H1 (cell line): ENCODE data around the gene NDUFV1. TPM values are rescaled to one million over a fixed set of nuclear protein-coding genes. Genes with fewer than 3 reads are reported as not detected.

Experiments used
- CTCF ChIA-PET: fragments of 300-600 bp; sonication (Branson Sonifier 250); formaldehyde crosslinking; loops from one replicate; lab custom pipeline; 2021; ENCODE audit not compliant: partially characterized antibody; lab: Charles Lee
- POLR2A ChIA-PET: fragments of 300-600 bp; sonication (Branson Sonifier 250); formaldehyde crosslinking; loops from one replicate; lab custom pipeline; 2021; ENCODE audit warnings: inconsistent platforms; ENCODE audit not compliant: partially characterized antibody; lab: Charles Lee
- DNase-seq, 2 experiments: peaks; one replicate each; pipeline versions ENCODE4 v3.0.0 to v3.0.0-alpha.2; 2010 to 2022; ENCODE audit warnings: low spot score in 2 of 2, low read depth in 1 of 2, mixed read lengths in 1 of 2
- FAIRE-seq: peaks from 2 replicates; lab custom pipeline; 2011; peaks lifted over from hg19 to GRCh38; lab: Jason Lieb, UNC
- H2AFZ ChIP-seq: 2 replicates; pipeline ENCODE4 v1.8.1; 2012; ENCODE audit warnings: low read length, inconsistent platforms
- H2AK5ac ChIP-seq: 2 replicates; pipeline ENCODE4 v1.6.1; 2013; ENCODE audit warnings: low read depth, low read length
- H2BK120ac ChIP-seq: replicated peaks from 2 replicates; pipeline ENCODE3; 2013; ENCODE audit warnings: low read depth, low read length, inconsistent platforms
- H2BK12ac ChIP-seq: 2 replicates; pipeline ENCODE4 v1.6.1; 2013; ENCODE audit warnings: low read depth, low read length
- H2BK15ac ChIP-seq: 2 replicates; pipeline ENCODE4 v1.6.1; 2013; ENCODE audit warnings: low read length
- H2BK20ac ChIP-seq: 2 replicates; pipeline ENCODE4 v1.6.1; 2013; ENCODE audit warnings: low read length
- H2BK5ac ChIP-seq: 2 replicates; pipeline ENCODE4 v1.6.1; 2013; ENCODE audit warnings: low read depth, low read length
- H3K14ac ChIP-seq: 2 replicates; pipeline ENCODE4 v1.6.1; 2013; ENCODE audit warnings: inconsistent platforms; ENCODE audit not compliant: insufficient read length
- H3K18ac ChIP-seq: 2 replicates; pipeline ENCODE4 v1.6.1; 2013; ENCODE audit warnings: low read length; ENCODE audit errors: extremely low read depth
- H3K23ac ChIP-seq: 2 replicates; pipeline ENCODE4 v1.6.1; 2013; ENCODE audit warnings: inconsistent platforms; ENCODE audit not compliant: insufficient read length
- H3K23me2 ChIP-seq: 2 replicates; pipeline ENCODE4 v1.6.1; 2013; ENCODE audit warnings: low read depth, low read length
- H3K27ac ChIP-seq: 2 replicates; pipeline ENCODE4 v1.6.1; 2011; ENCODE audit warnings: low read depth, low read length, inconsistent platforms
- H3K27me3 ChIP-seq, 4 experiments: replicated peaks in 1 of 4; 1 replicate in 1 of 4; 2 replicates in 3 of 4; pipeline versions ENCODE4 v1.6.1 to v1.8.1; 2011 to 2013; ENCODE audit warnings: low read length in 3 of 4, mild to moderate bottlenecking in 3 of 4, inconsistent platforms in 2 of 4, mixed read lengths in 2 of 4, moderate library complexity in 1 of 4; ENCODE audit not compliant: control insufficient read depth in 3 of 4, insufficient read depth in 3 of 4; ENCODE audit errors: extremely low read depth in 1 of 4
- H3K36me3 ChIP-seq, 4 experiments: 2 replicates each; pipeline versions ENCODE4 v1.6.1 to v1.8.1; 2011 to 2013; ENCODE audit warnings: mild to moderate bottlenecking in 4 of 4, low read length in 3 of 4, moderate library complexity in 2 of 4, control low read depth in 1 of 4, inconsistent platforms in 1 of 4; ENCODE audit not compliant: insufficient read depth in 4 of 4, control insufficient read depth in 2 of 4
- H3K4ac ChIP-seq: replicated peaks from 2 replicates; pipeline ENCODE3; 2013; ENCODE audit warnings: low read length, low read depth, mixed read lengths, inconsistent platforms; ENCODE audit not compliant: insufficient read length
- H3K4me1 ChIP-seq, 4 experiments: replicated peaks in 1 of 4; 1 replicate in 1 of 4; 2 replicates in 3 of 4; pipeline versions ENCODE4 v1.6.1 to v1.8.1; 2011 to 2013; ENCODE audit warnings: low read length in 3 of 4, inconsistent platforms in 2 of 4, mixed read lengths in 1 of 4; ENCODE audit not compliant: insufficient read depth in 4 of 4, control insufficient read depth in 3 of 4
- H3K4me2 ChIP-seq, 2 experiments: 2 replicates each; pipeline versions ENCODE4 v1.6.1 to v1.8.1; 2011 to 2013; ENCODE audit warnings: low read depth in 2 of 2, low read length in 2 of 2, control low read depth in 1 of 2, inconsistent platforms in 1 of 2, mild to moderate bottlenecking in 1 of 2; ENCODE audit not compliant: insufficient read depth in 1 of 2
- H3K4me3 ChIP-seq, 4 experiments: fragments of 200-600, 300-600 bp in 1 of 4; sonication (generic), shearing (Covaris generic), sonication (Bioruptor Twin) in 1 of 4; 2 replicates each; pipeline versions ENCODE4 v1.5.1 to v1.8.1; 2011 to 2016; ENCODE audit warnings: low read length in 4 of 4, low read depth in 3 of 4, control low read depth in 2 of 4, inconsistent platforms in 2 of 4, mild to moderate bottlenecking in 2 of 4, mixed read lengths in 1 of 4, moderate library complexity in 1 of 4; ENCODE audit not compliant: insufficient read depth in 2 of 4; ENCODE audit errors: extremely low read depth in 1 of 4
- H3K56ac ChIP-seq: replicated peaks from 2 replicates; pipeline ENCODE3; 2013; ENCODE audit warnings: low read depth, mild to moderate bottlenecking, mixed read lengths, low read length, inconsistent platforms; ENCODE audit not compliant: insufficient read length
- H3K79me1 ChIP-seq: 2 replicates; pipeline ENCODE4 v1.6.1; 2013; ENCODE audit warnings: low read depth, low read length, control low read depth
- H3K79me2 ChIP-seq, 2 experiments: 2 replicates each; pipeline versions ENCODE4 v1.6.1 to v1.8.1; 2012 to 2013; ENCODE audit warnings: low read length in 2 of 2, mild to moderate bottlenecking in 2 of 2, inconsistent platforms in 1 of 2; ENCODE audit not compliant: insufficient read depth in 2 of 2, control insufficient read depth in 1 of 2
- H3K9ac ChIP-seq, 4 experiments: replicated peaks in 1 of 4; 1 replicate in 1 of 4; 2 replicates in 3 of 4; pipeline versions ENCODE4 v1.6.1 to v1.8.1; 2011 to 2013; ENCODE audit warnings: low read depth in 3 of 4, low read length in 3 of 4, control low read depth in 2 of 4, mild to moderate bottlenecking in 2 of 4, moderate library complexity in 2 of 4, inconsistent platforms in 1 of 4; ENCODE audit errors: extremely low read depth in 1 of 4
- H3K9me3 ChIP-seq, 2 experiments: 2 replicates each; pipeline versions ENCODE4 v1.6.1 to v1.8.1; 2012 to 2013; ENCODE audit warnings: mild to moderate bottlenecking in 2 of 2, moderate library complexity in 2 of 2, control low read depth in 1 of 2, inconsistent platforms in 1 of 2, low read depth in 1 of 2, low read length in 1 of 2, mixed read lengths in 1 of 2; ENCODE audit not compliant: insufficient read depth in 2 of 2
- H4K20me1 ChIP-seq, 2 experiments: replicated peaks in 1 of 2; 2 replicates each; pipeline versions ENCODE3 to v1.8.1; 2011 to 2013; ENCODE audit warnings: inconsistent platforms in 2 of 2, low read length in 2 of 2, mild to moderate bottlenecking in 1 of 2; ENCODE audit not compliant: insufficient read depth in 2 of 2, control insufficient read depth in 1 of 2
- H4K5ac ChIP-seq: 2 replicates; pipeline ENCODE4 v1.6.1; 2013; ENCODE audit warnings: low read length, low read depth, mixed read lengths, inconsistent platforms; ENCODE audit not compliant: insufficient read length
- H4K8ac ChIP-seq: 2 replicates; pipeline ENCODE4 v1.8.0; 2013; ENCODE audit warnings: mild to moderate bottlenecking, moderate library complexity, low read length, inconsistent platforms; ENCODE audit not compliant: insufficient read depth; ENCODE audit errors: extremely low read depth
- H4K91ac ChIP-seq: replicated peaks from 2 replicates; pipeline ENCODE3; 2013; ENCODE audit warnings: low read length, mixed read lengths, inconsistent platforms; ENCODE audit not compliant: insufficient read length
- CBX8 ChIP-seq: fragments of 300-800, 300-1000 bp; sonication (generic); IDR thresholded peaks from 2 replicates; pipeline ENCODE4 v1.7.1; 2016; ENCODE audit warnings: low read depth, low read length, borderline replicate concordance
- CEBPB ChIP-seq: IDR thresholded peaks from 2 replicates; pipeline ENCODE4 v1.6.1; 2012; ENCODE audit warnings: low read depth, low read length
- EGR1 ChIP-seq: IDR thresholded peaks from 2 replicates; pipeline ENCODE4 v1.6.1; 2011; ENCODE audit warnings: low read depth, low read length, borderline replicate concordance
- TCF12 ChIP-seq: IDR thresholded peaks from 2 replicates; pipeline ENCODE4 v1.6.1; 2011; ENCODE audit warnings: low read depth, mild to moderate bottlenecking, low read length
- YY1 ChIP-seq: IDR thresholded peaks from 2 replicates; pipeline ENCODE4 v1.6.1; 2011; ENCODE audit warnings: low read depth, mild to moderate bottlenecking, low read length
- WGBS, 2 experiments: shearing (Covaris generic) in 1 of 2; methylation state at CpG; one replicate each; pipeline versions ENCODE4 v1.1.6 to v1.1.7; 2013 to 2015; ENCODE audit warnings: low lambda C conversion rate in 2 of 2, mixed read lengths in 2 of 2, inconsistent platforms in 1 of 2, low coverage in 1 of 2, missing lambda C conversion rate in 1 of 2; ENCODE audit not compliant: insufficient replicate concordance in 2 of 2, insufficient coverage in 1 of 2, insufficient read length in 1 of 2; ENCODE audit errors: extremely low coverage in 1 of 2, missing lambda C conversion rate in 1 of 2; 5-methylcytosine and 5-hydroxymethylcytosine counted together
- polyA plus RNA-seq, 7 experiments: library from polyadenylated mRNA; depleted of rRNA in 3 of 7; stranded (reverse) in 5 of 7; unstranded in 2 of 7; fragments of >200 nt in 5 of 7; fragments of 200-250 nt in 2 of 7; gene quantifications; 1 replicate in 5 of 7; 2 replicates in 1 of 7; 4 replicates in 1 of 7; pipeline versions ENCODE4 v1.2.1 to v1.2.3, GENCODE V29; 2011 to 2013; ENCODE audit warnings: missing spikeins in 2 of 7, mixed read lengths in 2 of 7
- total RNA-seq: library from RNA; stranded (reverse); fragmentation: NEBNext Ultra II Directional; extraction: Animal tissue kit (Norgen Biotek cat#: 25700); gene quantifications from 2 replicates; pipeline ENCODE4 v1.2.1, GENCODE V29; 2021
- TF ChIP-seq, protein P1 (sequence below): IDR thresholded peaks from 2 replicates; pipeline ENCODE4 v1.6.1; 2012; ENCODE audit warnings: inconsistent platforms
- TF ChIP-seq, protein P2 (sequence below): IDR thresholded peaks from 2 replicates; pipeline ENCODE4 v1.6.1; 2012; ENCODE audit warnings: inconsistent platforms

The NDUFV1 gene
- total and polyA plus RNA-seq, 2 of the 8 experiments (the other 6 are each of a cell fraction or from before 2014, with no cell fraction given) = 125 to 131 TPM

DNA sequence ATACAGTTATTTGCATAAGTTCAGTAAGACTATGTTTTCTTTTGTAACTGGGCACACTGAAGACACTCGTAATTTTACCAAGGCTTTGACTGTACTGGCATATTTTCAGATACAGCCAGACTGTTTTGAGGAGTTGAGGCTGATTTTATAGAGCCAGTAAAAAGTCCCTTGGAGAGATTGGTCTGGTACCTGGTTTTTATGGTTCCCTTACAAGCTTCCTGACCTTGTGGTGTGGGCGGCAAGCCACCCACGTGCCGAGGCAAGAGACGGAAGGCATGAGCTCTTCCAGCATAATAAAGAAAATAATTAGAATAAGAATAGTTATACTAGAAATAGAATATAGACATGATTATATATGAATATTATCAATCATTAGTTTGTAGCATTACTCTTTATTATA is 34.4 kb upstream of the NDUFV1 start:
- no peak overlapping the region for H2BK15ac ChIP-seq
- FAIRE-seq = no peak
- no peak overlapping the region for H3K9ac ChIP-seq
- no peak overlapping the region for H3K14ac ChIP-seq
- H2AFZ ChIP-seq = no peak overlapping the region
- no peaks in the 10 kb centered on the region for H3K79me2 ChIP-seq
- no peaks in the 10 kb centered on the region for H3K23me2 ChIP-seq
- POLR2A ChIA-PET = interaction anchor here (1.0 to 3.9 kb wide), 6 partner anchors 12 to 56 kb away, joined by 3 to 35 read pairs (median 4); partner anchors contain the start of gene GSTP1
- H3K27ac ChIP-seq = no peak overlapping the region
- H3K56ac ChIP-seq = no peak overlapping the region
- H2BK120ac ChIP-seq = no peak overlapping the region
- no peak overlapping the region for H2BK20ac ChIP-seq
- H4K91ac ChIP-seq = no peak overlapping the region
- H3K36me3 ChIP-seq = no peaks in the 10 kb centered on the region
- no peaks in the 10 kb centered on the region for H4K20me1 ChIP-seq
- H2BK5ac ChIP-seq = no peak overlapping the region
- no peak overlapping the region for H3K4ac ChIP-seq
- H3K27me3 ChIP-seq = no peaks in the 10 kb centered on the region; a peak in 1 of 7 replicates
- no peak overlapping the region for H4K8ac ChIP-seq
- TF ChIP-seq, protein P1, sequence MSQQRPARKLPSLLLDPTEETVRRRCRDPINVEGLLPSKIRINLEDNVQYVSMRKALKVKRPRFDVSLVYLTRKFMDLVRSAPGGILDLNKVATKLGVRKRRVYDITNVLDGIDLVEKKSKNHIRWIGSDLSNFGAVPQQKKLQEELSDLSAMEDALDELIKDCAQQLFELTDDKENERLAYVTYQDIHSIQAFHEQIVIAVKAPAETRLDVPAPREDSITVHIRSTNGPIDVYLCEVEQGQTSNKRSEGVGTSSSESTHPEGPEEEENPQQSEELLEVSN = peak; percentile 93
- TF ChIP-seq TCF12 (no peak), YY1 (no peak), EGR1 (peak; percentile 51; the same call in 1 of the 2 replicates), CEBPB (no peak), CBX8 (no peak)
- TF ChIP-seq, protein P2, sequence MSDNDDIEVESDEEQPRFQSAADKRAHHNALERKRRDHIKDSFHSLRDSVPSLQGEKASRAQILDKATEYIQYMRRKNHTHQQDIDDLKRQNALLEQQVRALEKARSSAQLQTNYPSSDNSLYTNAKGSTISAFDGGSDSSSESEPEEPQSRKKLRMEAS = peak; percentile 79
- TF ChIP-seq, all 59 proteins: peak for 3
- peaks cover 0 to 1% (median 0%) of the 10 kb centered on the region in 4 experiments; a peak in 1 of 7 replicates for H3K4me1 ChIP-seq
- CTCF ChIA-PET = interaction anchor here (0.8 to 10.9 kb wide), 24 partner anchors 11 to 221 kb away, joined by 3 to 97 read pairs (median 4); partner anchors contain the start of gene GSTP1
- H3K18ac ChIP-seq = no peak overlapping the region
- no peaks in the 10 kb centered on the region for H3K79me1 ChIP-seq
- no peak overlapping the region for H2BK12ac ChIP-seq
- 48% methylated on average over 5 of the region's 5 CpGs; no CpG with 5 or more reads in 1 of the 2 experiments for WGBS, 2 experiments
- no peak overlapping the region for H3K4me2 ChIP-seq
- no peak overlapping the region for H3K4me3 ChIP-seq
- H3K9me3 ChIP-seq = peaks cover 0 to 4% of the 10 kb centered on the region in 2 experiments; a peak in 1 of 4 replicates
- H2AK5ac ChIP-seq = no peak overlapping the region
- H3K23ac ChIP-seq = no peak overlapping the region
- DNase-seq = no peak
- no peak overlapping the region for H4K5ac ChIP-seq
